22Rv1 (cell line): Measurements from ENCODE around the gene ARPC5.

Experiments used
- CTCF ChIP-seq: fragments of 450-650 bp; IDR thresholded peaks from 2 replicates; pipeline ENCODE4 v1.5.1; 2017; ENCODE audit warnings: mild to moderate bottlenecking
- ZFX ChIP-seq: fragments of 450-650 bp; IDR thresholded peaks from 2 replicates; pipeline ENCODE4 v1.6.1; 2017; ENCODE audit warnings: antibody characterized with exemption, borderline replicate concordance

- TF ChIP-seq CTCF = no peak
- TF ChIP-seq ZFX = no peak
Measured at GRCh38 chr1:183635606-183636333, at the start of gene ARPC5.
